LNCAP (cell line): ENCODE results near the gene CLK3.

Source experiments
- CTCF ChIP-seq: fragments of 450-650 bp; IDR thresholded peaks from 2 replicates; pipeline ENCODE4 v1.5.1; 2017; ENCODE audit warnings: mild to moderate bottlenecking

Gene CLK3

DNA sequence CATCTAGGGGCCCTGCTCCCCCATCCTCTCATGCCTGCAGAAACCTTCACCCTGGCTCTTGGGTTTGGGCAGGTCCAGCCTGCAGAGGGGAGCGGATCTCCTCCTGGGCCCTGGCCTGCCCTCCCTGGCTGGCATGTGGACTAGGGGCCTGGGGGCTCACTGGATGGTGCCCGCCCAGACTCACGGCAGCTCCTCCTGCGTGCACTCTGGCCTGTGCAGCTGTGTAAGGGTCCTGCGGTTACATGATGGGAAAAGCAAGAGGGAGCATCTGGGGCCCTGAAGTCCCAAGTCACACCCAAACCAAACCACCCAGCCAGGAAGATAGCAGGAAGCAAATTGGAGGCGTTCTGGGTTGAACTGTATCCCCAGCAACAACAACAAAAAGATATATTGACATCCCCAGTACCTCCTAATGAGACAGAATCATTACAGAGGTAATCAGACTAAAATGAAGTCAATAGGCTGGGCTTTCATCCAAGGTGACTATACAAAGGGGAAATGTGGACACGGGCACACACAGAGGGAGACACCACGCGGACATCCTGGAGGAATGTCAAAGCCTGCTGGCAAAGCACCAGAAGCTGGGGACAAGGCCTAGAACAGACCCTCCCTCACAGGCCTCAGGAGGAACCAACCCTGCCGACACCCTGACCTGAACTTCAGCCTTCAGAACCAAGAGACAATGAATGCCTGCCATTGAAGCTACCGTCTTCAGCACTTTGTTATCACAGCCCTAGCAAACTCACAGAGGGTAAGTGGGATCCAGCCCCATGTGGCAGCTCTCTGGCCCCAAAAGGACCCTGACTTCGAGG, 10.4 kb upstream of the CLK3 start:
- no peak for TF ChIP-seq CTCF

- TF ChIP-seq CTCF = no peak
These were observed 9.9 kb upstream of the CLK3 start for GRCh38 chr15:74605795-74606150.

DNA sequence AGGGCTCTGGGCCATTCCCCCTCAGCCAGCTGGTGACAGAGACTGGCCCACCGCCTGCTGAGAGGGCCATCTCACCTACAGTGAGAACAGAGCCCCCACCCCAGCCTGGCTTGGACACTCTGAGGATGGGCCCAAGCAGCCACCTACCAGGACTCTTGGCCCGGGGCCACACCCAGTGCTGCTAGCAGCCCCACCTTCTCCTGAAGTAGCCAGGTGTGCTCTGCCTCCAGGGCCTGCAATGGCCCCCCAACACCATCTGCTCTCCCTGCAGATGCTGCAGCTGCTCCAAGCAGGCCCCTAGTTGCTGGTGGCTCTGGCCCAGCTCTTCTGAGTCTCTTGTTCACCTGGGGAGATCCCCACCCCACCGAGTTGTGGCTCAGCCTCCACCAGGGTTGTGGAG, 6.8 kb upstream of the CLK3 start:
- TF ChIP-seq CTCF = no peak

GRCh38 chr15:74609938-74610301, 5.7 kb upstream of the CLK3 start:
- TF ChIP-seq CTCF = no peak

- TF ChIP-seq CTCF = no peak
These were observed 5.2 kb upstream of the CLK3 start for GRCh38 chr15:74610302-74610951.

DNA sequence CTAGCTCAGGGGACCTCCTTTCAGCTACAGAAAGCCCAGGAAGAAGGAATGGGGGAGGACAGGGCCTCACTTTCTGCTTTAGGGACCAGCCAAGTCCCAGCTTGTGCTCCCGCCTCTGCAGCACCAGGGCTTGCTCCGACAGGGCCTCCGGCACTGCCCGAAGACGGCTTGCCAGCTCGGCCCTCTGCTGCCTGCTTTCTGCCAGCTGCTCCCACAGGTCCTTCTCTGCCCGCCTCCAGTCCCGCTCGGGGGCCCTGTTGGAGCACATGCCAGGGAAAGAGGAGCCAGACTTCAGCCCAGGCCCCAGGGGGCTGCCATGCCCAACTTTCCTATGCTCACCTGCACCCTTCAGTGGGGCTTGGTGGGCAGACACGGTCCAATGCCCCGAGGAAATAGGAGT, 4.3 kb upstream of the CLK3 start:
- no peak for TF ChIP-seq CTCF

DNA sequence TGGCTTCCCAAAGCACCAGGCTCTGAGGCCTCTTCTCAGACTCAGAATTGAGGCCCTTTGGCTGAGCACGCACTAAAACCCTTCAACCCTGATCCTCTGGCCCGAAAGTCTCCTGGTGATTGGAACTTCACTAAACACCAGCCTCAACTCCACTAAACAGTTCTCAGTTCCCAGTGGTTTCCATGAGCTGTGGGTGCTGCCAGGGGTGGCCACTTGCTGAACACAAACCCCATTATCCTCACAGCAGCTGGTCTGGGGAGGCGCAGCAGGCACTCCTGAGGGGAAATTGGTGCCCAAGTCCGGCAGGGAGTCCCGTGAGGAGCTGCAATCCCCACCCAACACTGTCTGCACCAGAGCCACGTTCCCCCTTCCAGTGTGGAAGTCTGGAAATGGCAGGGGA, 3.8 kb upstream of the CLK3 start:
- TF ChIP-seq CTCF = no peak
